GM18520 (cell line): ENCODE measurements around the gene FRRS1L.
"Not testable (repeated sequence)": the region's sequence is repeated elsewhere in the genome, so short reads cannot be mapped to it uniquely, and the experiment has no call there.

Source experiments
- ATAC-seq: cut with Tn5 transposase; IDR thresholded peaks from one replicate; pipeline ENCODE4 v1.9.1; 2021; ENCODE audit not compliant: unreplicated experiment

FRRS1L gene

GRCh38 chr9:109133533-109133932, 33.5 kb downstream of the FRRS1L start:
- no peak for ATAC-seq

DNA sequence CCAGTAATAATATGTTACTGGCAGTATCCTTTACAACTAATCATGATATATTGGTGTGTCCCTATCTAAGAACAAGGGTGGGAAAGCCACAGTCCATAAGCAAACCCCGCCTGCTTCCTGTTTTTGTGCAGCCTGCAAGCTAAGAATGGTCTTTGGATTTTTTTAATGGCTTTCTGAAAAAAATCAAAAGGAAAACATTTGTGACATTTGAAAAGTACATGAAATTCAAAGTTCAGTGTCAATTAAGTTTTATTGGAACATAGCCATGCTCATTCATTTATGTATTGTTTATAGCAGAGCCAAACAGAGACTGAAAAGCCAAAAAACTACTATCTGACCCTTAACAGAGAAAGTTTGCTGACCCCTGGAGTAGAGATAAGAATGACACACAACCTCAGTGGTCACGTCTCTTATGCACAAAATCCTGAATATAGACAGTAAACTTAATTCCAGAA, 34.5 kb downstream of the FRRS1L start:
- no peak for ATAC-seq

- no peak for ATAC-seq
Measured at GRCh38 chr9:109129470-109130197, 37.4 kb downstream of the FRRS1L start.

GRCh38 chr9:109126671-109127070, 40.4 kb downstream of the FRRS1L start:
- not testable (repeated sequence) for ATAC-seq

DNA sequence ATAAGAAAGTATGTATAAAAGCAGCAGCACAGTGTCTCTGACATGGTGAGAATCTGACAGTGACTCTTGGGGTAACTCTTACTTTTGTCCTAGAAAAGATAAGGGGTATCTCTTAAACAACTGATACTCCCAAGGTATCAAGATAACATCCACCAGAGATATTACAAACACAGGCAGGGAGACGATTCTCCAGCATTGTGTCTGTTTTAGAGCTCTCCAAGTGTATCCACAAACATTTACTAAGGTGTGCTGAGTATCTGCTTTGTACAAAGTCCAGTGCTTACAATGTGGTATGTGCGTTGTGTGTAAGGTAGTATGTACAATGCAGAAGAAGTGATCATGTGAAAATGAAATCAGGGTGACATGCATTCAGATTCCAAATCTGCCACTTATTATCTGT, 42.9 kb downstream of the FRRS1L start:
- no peak for ATAC-seq

GRCh38 chr9:109122726-109123621, 44.1 kb downstream of the FRRS1L start:
- no peak for ATAC-seq

- ATAC-seq, result no peak
Measured at GRCh38 chr9:109121232-109121796, 45.7 kb downstream of the FRRS1L start.

GRCh38 chr9:109120204-109120789, 46.8 kb downstream of the FRRS1L start:
- ATAC-seq, result no peak

DNA sequence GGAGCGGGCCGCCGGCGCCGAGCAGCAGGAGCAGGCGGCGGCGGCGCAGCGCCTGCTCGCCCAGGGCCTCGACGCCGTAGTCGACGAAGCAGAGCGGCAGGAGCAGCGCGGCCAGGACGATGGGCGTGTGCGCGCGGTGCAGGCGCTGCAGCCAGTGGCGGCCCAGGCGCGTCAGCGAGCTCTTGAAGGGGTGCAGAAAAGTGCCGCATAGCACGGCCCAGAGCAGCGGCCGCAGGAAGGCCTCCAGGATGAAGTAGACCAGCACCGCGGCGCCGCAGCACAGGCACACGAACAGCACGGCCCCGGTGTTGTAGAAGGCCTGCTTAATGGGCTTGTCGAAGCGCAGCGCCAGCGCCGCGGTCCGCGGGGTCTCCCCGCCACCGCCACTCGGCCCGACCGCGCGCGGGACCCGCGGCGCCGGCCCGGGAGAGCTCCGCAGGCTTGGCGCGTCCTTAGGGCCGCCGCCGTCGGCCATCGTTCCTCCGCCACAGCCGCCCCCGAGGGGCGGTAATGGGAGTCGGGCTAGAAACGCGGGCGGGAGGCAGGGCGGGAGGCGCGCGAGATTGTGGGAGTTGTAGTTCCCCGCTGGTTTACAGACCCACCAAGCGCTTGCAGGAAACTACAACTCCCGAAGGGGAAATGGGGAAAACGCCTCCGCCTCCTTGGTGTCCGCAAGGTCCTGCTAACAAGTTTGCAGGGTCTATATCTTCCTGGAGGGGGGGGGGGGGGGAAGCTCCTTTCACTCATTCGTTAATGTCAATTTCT, 47.4 kb downstream of the FRRS1L start, which contains the start of gene TMEM245:
Gene TMEM245 (minus strand): TSS at position 509 of the 765 bp plus-strand sequence. CDS start 34 bp downstream, at position 475.
- peak; percentile 91 for ATAC-seq

DNA sequence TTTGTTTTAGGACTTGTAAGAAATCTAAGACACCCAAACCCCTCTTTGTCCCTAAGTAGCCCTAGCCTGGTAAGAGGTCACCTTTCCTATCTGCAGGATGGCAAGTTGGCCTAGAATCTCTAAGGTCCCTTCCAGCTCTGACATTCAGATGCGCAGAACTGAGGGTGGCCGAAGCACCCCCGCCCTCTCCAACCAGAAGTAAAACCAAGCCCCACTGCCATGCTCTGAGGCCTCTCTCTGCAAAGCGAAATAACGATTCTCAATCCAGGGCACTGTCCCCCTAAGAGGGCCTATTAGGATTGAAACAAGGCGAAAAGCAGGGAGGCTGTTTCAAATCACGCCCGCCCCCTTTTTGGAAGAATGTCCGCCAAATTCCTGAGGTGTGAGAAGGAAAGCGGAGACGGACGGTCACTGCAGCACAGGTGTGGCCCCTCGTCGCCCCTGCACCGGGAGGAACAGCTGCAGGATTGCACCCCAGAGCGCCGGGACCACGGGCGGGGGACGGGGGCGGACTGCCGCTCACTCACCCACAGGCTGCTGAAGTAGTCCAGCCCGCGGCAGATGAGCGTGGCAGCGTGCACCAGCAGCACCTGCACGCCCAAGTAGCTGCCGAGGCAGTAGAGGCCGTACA, 48.1 kb downstream of the FRRS1L start:
- peak; percentile 6 for ATAC-seq

DNA sequence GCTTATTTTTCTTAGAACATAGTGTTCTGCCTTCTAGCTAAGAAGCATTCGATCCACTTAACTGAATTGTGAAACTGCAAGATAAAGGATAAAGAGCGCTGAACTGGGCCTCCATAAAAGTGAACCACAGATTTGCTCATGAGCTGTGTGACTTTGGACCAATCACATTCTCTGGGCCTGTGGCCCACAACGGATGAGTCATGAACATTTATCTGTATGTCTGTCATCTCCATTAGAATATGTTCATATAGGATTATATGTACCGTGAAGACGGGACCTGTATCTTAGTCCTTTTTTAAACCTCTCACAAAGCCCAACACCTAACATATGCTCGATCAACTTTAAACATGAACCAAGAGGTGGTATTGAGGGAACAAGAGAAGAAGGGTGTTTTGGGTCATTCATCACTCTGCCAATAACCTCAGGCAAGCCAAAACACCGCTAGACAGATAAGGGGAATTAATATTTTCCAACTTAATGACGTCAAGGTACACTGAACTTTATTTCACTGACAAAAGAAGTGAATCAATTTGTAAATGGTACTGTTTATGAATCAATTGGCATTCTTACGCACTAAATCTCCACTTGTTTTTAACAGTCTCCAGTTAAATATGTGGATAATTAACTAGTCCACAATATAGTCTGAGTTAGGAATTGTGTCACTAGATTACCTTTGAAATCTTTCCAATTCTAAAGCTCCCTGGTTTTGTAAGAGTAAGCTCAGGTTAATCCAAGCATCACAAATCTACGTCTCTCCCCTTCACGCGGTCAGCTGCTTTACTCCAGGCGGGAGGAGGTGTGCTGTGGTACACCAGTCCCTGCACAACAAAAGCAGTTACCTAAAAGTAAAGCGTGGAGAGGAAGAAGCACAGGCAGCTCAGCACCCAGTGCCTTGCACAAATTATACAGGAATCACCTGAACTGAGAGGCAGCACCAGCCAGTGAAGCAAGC, 48.9 kb downstream of the FRRS1L start:
- ATAC-seq, result no peak

DNA sequence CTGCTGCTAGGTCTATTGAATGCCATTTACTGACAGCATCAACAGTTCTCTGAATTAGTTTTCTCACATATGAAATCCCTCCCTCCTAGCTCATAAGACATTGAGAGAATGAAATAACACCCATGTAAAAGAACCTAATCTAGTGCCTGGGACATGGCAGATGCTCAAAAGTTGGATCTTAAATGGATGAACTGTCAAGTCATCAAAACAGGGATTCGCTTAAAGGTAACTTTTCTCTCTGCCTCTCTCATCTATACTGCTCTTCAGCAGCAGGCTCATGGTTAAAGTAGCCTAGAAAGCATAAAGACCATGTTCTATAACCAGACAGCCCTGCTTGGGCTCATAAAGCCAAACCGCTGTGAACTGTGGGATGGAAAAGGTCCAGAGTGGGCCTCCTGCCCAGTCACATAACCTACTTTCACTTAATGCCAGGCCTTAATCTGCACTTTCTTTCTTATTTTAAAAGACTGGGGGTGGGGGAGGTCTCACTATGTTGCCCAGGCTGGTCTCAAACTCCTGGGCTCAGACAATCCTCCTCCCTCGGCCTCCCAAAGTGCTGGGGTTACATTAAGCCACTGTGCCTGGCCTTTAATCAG, 51.0 kb downstream of the FRRS1L start:
- ATAC-seq, result no peak

- no peak for ATAC-seq
Measured at GRCh38 chr9:109114670-109115069, 52.4 kb downstream of the FRRS1L start.

- no peak for ATAC-seq
Measured at GRCh38 chr9:109113892-109114609, 53.0 kb downstream of the FRRS1L start.

- ATAC-seq, result no peak
Measured at GRCh38 chr9:109113254-109113653, 53.8 kb downstream of the FRRS1L start.

- peak; percentile 79 for ATAC-seq
Measured at GRCh38 chr9:109110329-109111021, 56.6 kb downstream of the FRRS1L start.

DNA sequence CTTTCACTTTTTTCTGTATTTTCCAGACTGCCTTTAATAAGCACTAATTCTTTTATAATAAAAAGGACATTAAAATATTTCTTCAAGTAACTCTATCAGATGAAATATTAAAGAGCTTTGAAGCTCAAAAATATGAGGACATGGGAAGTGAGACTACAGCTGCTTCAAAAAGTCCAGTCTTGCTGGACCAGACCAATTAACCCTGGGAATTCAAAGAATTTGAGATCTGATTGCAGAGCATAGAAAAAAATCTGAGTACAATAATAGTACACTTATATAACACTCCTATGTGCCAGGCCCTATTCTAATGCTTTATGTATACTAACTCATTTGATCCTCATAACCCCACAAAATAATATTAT, 57.1 kb downstream of the FRRS1L start:
- no peak for ATAC-seq
